ENCODE measurements around the gene PI3. TPM values are rescaled to one million over a fixed set of nuclear protein-coding genes. Genes with fewer than 3 reads are reported as not detected.

Gene PI3
- total and polyA plus RNA-seq, 2 of the 8 experiments (the other 6 are each of a cell fraction or from before 2014, with no cell fraction given), result not detected

DNA sequence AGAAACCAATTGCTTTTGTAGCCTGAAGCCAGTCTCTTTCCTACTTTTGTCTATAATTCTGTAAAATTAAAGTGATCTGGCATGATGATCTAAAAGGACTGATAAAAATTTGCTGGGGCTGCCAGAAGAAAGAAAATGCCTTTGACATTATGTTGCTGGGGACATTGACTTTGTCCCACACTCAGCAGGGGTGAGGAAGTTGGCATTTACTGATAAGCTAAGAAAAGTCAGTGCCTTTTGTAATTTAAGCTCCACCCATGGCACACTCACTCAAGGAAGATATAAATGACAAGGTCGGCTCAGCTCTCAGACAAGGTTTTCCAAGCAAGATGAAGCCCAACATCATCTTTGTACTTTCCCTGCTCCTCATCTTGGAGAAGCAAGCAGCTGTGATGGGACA lies 32.0 kb downstream of the PI3 start, which contains the start of gene SEMG1:
Gene SEMG1 (plus strand): TSS at position 309 of the 400 bp plus-strand sequence. CDS start 21 bp downstream, at position 330.
- H4K20me1 ChIP-seq (replicated peaks in 1 of 2; ENCODE audit: control insufficient read depth in 1 of 2, insufficient read depth in 2 of 2, low read length in 2 of 2), result no peaks in the 10 kb centered on the region
- no peak within 1 kb of the TSS for H3K9ac ChIP-seq (replicated peaks in 1 of 4; ENCODE audit: extremely low read depth in 1 of 4, low read depth in 3 of 4, low read length in 3 of 4)
- H2AFZ ChIP-seq (ENCODE audit: low read length), result no peak within 1 kb of the TSS
- H4K91ac ChIP-seq (replicated peaks; ENCODE audit: insufficient read length, low read length), result peak within 1 kb of the TSS; percentile 2
- no peak within 1 kb of the TSS for H2BK120ac ChIP-seq (replicated peaks; ENCODE audit: low read depth, low read length)
- ChIA-PET POLR2A (ENCODE audit: partially characterized antibody) (no interaction called here), CTCF (ENCODE audit: partially characterized antibody) (interaction anchor here (1.0 to 2.6 kb wide), 5 partner anchors 23 to 84 kb away, joined by 3 to 11 read pairs (median 5); no protein-coding TSS in a partner anchor)
- H3K27ac ChIP-seq (ENCODE audit: low read depth, low read length), result no peak within 1 kb of the TSS
- H2BK15ac ChIP-seq (ENCODE audit: low read length), result no peak within 1 kb of the TSS
- H4K8ac ChIP-seq (ENCODE audit: extremely low read depth, insufficient read depth, low read length), result no peak within 1 kb of the TSS
- FAIRE-seq (no peak), DNase-seq (ENCODE audit: low read depth in 1 of 2, low spot score in 2 of 2) (no peak)
- H3K56ac ChIP-seq (replicated peaks; ENCODE audit: insufficient read length, low read depth, low read length), result no peak within 1 kb of the TSS
- no peak within 1 kb of the TSS for H3K23ac ChIP-seq (ENCODE audit: insufficient read length)
- H3K27me3 ChIP-seq (replicated peaks in 1 of 4; ENCODE audit: control insufficient read depth in 3 of 4, extremely low read depth in 1 of 4, insufficient read depth in 3 of 4, low read length in 3 of 4), result no peaks in the 10 kb centered on the region
- H4K5ac ChIP-seq (ENCODE audit: insufficient read length, low read depth, low read length), result no peak within 1 kb of the TSS
- whole genome bisulfite sequencing, 2 experiments (ENCODE audit: extremely low coverage in 1 of 2, insufficient coverage in 1 of 2, insufficient read length in 1 of 2, insufficient replicate concordance in 2 of 2, low coverage in 1 of 2, low lambda C conversion rate in 2 of 2, missing lambda C conversion rate in 1 of 2), result 80% methylated on average over 1 of the region's 1 CpG; no CpG with 5 or more reads in 1 of the 2 experiments
- H3K4ac ChIP-seq (replicated peaks; ENCODE audit: insufficient read length, low read depth, low read length), result no peak within 1 kb of the TSS
- H3K79me2 ChIP-seq (ENCODE audit: control insufficient read depth in 1 of 2, insufficient read depth in 2 of 2, low read length in 2 of 2), result no peaks in the 10 kb centered on the region
- H3K9me3 ChIP-seq (ENCODE audit: insufficient read depth in 2 of 2, low read depth in 1 of 2, low read length in 1 of 2), result peaks cover 0 to 4% of the 10 kb centered on the region in 2 experiments; a peak in 1 of 4 replicates
- no peak within 1 kb of the TSS for H3K14ac ChIP-seq (ENCODE audit: insufficient read length)
- no peak within 1 kb of the TSS for H2BK12ac ChIP-seq (ENCODE audit: low read depth, low read length)
- TF ChIP-seq SAP30 (IDR thresholded peaks at IDR 0.05; ENCODE audit: insufficient read depth, insufficient replicate concordance, low read length), result no peak
- no peak for TF ChIP-seq EZH2 (IDR thresholded peaks at IDR 0.05; ENCODE audit: low read depth, low read length, severe bottlenecking)
- H3K23me2 ChIP-seq (ENCODE audit: low read depth, low read length), result no peaks in the 10 kb centered on the region
- no peaks in the 10 kb centered on the region for H3K79me1 ChIP-seq (ENCODE audit: low read depth, low read length)
- H2BK5ac ChIP-seq (ENCODE audit: low read depth, low read length), result no peak within 1 kb of the TSS
- no peaks in the 10 kb centered on the region for H3K36me3 ChIP-seq (ENCODE audit: control insufficient read depth in 2 of 4, insufficient read depth in 4 of 4, low read length in 3 of 4)
- H3K4me2 ChIP-seq (ENCODE audit: insufficient read depth in 1 of 2, low read depth in 2 of 2, low read length in 2 of 2), result 0 out of 4 replicates have a peak within 1 kb of the TSS, but pooled peaks of 1 of the 2 experiments have one; percentile 17
- no peak within 1 kb of the TSS for H3K18ac ChIP-seq (ENCODE audit: extremely low read depth, low read length)
- no peak within 1 kb of the TSS for H2AK5ac ChIP-seq (ENCODE audit: low read depth, low read length)
- peaks cover 3 to 20% (median 13%) of the 10 kb centered on the region in 4 experiments; a peak in 6 of 7 replicates for H3K4me1 ChIP-seq (replicated peaks in 1 of 4; ENCODE audit: control insufficient read depth in 3 of 4, insufficient read depth in 4 of 4, low read length in 3 of 4)
- no peak within 1 kb of the TSS for H3K4me3 ChIP-seq (ENCODE audit: extremely low read depth in 1 of 4, insufficient read depth in 2 of 4, low read depth in 3 of 4, low read length in 4 of 4)
- H2BK20ac ChIP-seq (ENCODE audit: low read length), result no peak within 1 kb of the TSS
